Left renal pelvis (tissue), 4 donors: ENCODE measurements around the gene CALU. TPM values are rescaled to one million over a fixed set of nuclear protein-coding genes. Genes with fewer than 3 reads are reported as not detected.

Experiments used
- DNase-seq, 4 donors: peaks; one replicate each; pipeline ENCODE4 v3.0.0-alpha.2; 2013; ENCODE audit warnings: low read depth in 4 of 4, low spot score in 3 of 4
- polyA plus RNA-seq, 4 donors: library from polyadenylated mRNA; unstranded; fragments of 120-200 nt; gene quantifications; one replicate each; pipeline ENCODE4 v1.2.1, GENCODE V29; 2013; ENCODE audit not compliant: insufficient read length in 4 of 4

The CALU gene
- polyA plus RNA-seq, 4 donors = 162 to 319 (median 235) TPM

- DNase-seq = no peak
Observed at GRCh38 chr7:128781126-128781525, 42.0 kb downstream of the CALU start.

- DNase-seq = no peak
Observed at GRCh38 chr7:128781851-128782250, 42.7 kb downstream of the CALU start.

GRCh38 chr7:128783143-128783861, 44.1 kb downstream of the CALU start:
- peak in 2 of 4 donors; percentile 16 to 46 for DNase-seq

GRCh38 chr7:128785738-128786137, 46.6 kb downstream of the CALU start:
- no peak for DNase-seq

GRCh38 chr7:128788446-128789412, 49.6 kb downstream of the CALU start:
- no peak for DNase-seq

GRCh38 chr7:128790315-128791041, 51.3 kb downstream of the CALU start:
- DNase-seq = peak in 1 of 4 donors; percentile 6

- peak in 1 of 4 donors; percentile 24 for DNase-seq
Observed at GRCh38 chr7:128791121-128791971, 52.2 kb downstream of the CALU start, which contains the start of gene CCDC136. Gene CCDC136 (plus strand): TSS chr7:128791968. CDS start chr7:128792412, 444 bp downstream.

DNA sequence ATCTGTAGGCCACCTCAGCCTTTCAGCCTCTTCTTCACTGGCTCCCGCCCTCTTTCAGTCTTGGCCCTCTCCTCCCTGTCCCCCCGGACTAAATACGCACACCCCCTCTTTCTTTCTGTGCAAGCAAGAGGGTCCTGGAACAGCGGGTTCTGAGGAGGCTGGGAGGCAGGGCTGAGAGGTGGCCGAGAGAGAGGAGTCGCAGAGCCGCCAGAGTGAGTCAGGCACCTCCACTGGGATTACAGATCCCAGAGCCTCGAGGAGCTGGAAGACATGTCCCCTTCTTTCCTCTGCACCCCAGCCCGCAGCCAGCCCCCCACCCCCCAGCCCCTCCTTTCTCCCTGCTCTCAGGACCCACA, 52.8 kb downstream of the CALU start:
- DNase-seq = no peak

DNA sequence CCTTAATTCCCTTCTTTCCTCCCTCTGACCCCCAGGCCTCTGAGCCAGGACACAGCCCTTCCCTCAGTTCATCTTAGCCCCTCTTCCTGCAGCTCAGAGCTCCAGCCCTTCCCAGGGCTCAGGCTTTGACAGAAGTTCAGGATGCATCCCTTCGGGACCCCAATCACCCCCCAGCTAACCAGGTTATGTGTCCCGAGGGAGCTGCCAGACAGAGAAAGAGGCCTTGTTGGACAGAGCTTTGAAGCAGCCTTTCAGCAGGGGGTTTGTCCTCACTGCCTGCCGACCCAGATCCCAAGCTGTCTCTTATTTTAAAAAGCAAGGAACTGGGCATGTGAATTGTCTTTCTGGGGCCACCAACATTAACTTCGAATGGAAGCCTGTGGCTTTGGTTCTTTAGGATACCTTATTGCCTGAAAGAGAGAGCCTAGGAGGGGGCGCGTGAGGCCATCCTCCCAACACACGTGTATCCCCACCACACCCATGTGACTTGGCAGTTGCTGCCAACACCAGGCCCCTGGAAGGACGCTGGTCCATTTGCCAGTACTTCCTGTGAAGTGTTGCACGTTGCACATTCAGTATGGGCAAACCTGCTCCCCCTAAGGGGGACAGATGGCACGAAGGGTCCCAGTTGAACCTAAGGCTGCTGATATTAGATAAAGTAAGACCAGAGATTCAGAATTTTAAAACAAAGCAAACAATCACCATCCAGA, 53.5 kb downstream of the CALU start:
- no peak for DNase-seq

DNA sequence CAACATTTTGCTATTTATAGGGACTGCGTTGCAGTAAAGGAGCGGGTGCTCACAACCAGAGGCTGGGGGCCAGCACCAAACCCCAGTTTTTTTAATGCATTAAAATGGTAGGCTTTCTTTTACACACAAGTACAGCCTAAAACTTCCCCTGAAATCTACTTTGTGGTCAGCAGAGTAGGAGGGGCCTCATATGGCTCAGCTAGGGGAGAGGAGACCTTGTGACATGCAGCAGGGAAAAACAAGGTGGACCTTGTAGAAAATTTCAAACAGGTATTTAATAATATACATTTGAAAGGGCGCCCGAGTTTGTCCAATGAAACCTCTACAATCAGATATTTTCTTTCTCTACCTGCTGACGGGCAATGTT, 54.0 kb downstream of the CALU start:
- DNase-seq = no peak

GRCh38 chr7:128794020-128794419, 54.9 kb downstream of the CALU start:
- no peak for DNase-seq

DNA sequence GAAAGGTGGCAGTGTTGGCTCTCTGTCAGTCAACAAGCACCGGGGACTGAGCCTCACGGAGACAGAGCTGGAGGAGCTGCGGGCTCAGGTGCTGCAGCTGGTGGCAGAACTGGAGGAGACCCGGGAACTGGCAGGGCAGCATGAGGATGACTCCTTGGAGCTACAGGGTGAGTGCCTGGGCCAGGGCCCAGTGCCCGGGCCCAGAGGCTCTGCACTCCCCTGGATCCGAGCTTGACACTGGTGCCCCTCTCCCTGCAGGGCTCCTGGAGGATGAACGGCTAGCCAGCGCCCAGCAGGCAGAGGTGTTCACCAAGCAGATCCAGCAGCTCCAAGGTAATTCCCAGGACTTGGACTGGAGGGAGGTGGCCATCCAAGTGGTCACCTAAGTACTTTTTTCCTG, 55.3 kb downstream of the CALU start:
- DNase-seq = no peak

GRCh38 chr7:128795129-128795528, 56.0 kb downstream of the CALU start:
- no peak for DNase-seq

- no peak for DNase-seq
Observed at GRCh38 chr7:128796327-128796726, 57.2 kb downstream of the CALU start.

DNA sequence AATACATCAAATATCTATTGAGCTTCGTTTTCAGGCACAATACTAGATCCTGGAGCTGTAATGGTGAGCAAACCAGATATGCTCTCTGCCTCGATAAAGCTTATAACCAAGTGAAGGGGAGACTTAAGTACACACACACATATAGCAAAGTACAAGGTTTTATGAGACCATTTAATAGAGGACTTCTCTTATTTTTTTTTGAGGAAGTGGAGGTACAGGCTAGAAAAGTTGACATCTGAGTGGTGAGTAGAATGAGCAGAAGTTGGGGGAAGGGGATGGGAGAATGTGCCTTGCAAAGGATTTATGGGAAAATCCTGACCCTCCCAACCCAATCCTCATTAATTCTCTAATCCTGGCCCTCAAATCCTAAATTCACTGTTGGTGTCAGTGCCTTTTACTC, 60.3 kb downstream of the CALU start:
- no peak for DNase-seq

GRCh38 chr7:128800567-128800966, 61.4 kb downstream of the CALU start:
- no peak for DNase-seq

- no peak for DNase-seq
Observed at GRCh38 chr7:128801003-128801402, 61.8 kb downstream of the CALU start.

GRCh38 chr7:128801667-128802418, 62.7 kb downstream of the CALU start:
- DNase-seq = no peak

DNA sequence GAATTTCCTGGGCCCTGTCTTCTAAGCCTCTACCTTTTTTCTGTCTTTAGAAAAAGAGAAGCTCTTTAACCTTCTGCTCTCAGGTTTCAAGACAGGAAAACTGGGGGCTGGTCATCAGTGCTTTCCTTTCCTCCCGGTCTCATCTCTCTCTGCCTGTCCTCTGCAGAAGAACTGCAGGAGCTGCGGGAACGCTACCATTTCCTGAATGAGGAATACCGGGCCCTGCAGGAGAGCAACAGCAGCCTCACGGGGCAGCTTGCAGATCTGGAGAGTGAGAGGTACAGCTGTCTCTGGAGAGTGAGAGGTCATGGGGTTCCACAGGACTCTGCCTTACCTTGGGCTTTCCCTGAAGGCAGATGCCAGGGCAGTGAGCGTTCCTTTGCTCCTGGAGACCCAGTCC, 65.3 kb downstream of the CALU start:
- no peak for DNase-seq
